GM21367 (cell line): Measurements from ENCODE around the gene METTL8.
"Not testable (repeated sequence)": the region's sequence is repeated elsewhere in the genome, so short reads cannot be mapped to it uniquely, and the experiment has no call there.

ENCODE experiments used
- ATAC-seq: cut with Tn5 transposase; IDR thresholded peaks from one replicate; pipeline ENCODE4 v1.9.1; 2021; ENCODE audit not compliant: unreplicated experiment

The METTL8 gene

GRCh38 chr2:171315781-171316180 lies 118.0 kb downstream of the METTL8 start:
- ATAC-seq = no peak

GRCh38 chr2:171312182-171312581 lies 121.6 kb downstream of the METTL8 start:
- ATAC-seq = not testable (repeated sequence)

- ATAC-seq = not testable (repeated sequence)
Observed at GRCh38 chr2:171311589-171311988, 122.2 kb downstream of the METTL8 start.

GRCh38 chr2:171310889-171311288 lies 122.9 kb downstream of the METTL8 start:
- no peak for ATAC-seq

- ATAC-seq = no peak
Observed at GRCh38 chr2:171309455-171310286, 124.1 kb downstream of the METTL8 start.

GRCh38 chr2:171308280-171309054 lies 125.3 kb downstream of the METTL8 start:
- no peak for ATAC-seq

- no peak for ATAC-seq
Observed at GRCh38 chr2:171307560-171307959, 126.2 kb downstream of the METTL8 start.

- no peak for ATAC-seq
Observed at GRCh38 chr2:171297956-171298355, 135.8 kb downstream of the METTL8 start.

GRCh38 chr2:171294608-171295007 lies 139.2 kb downstream of the METTL8 start:
- ATAC-seq = no peak

GRCh38 chr2:171293661-171294060 lies 140.1 kb downstream of the METTL8 start:
- ATAC-seq = no peak

GRCh38 chr2:171289991-171290390 lies 143.8 kb downstream of the METTL8 start:
- no peak for ATAC-seq

GRCh38 chr2:171289316-171289715 lies 144.5 kb downstream of the METTL8 start:
- no peak for ATAC-seq

GRCh38 chr2:171287611-171288010 lies 146.2 kb downstream of the METTL8 start:
- ATAC-seq = no peak

GRCh38 chr2:171287036-171287571 lies 146.7 kb downstream of the METTL8 start:
- ATAC-seq = no peak

- ATAC-seq = no peak
Observed at GRCh38 chr2:171281110-171281509, 152.7 kb downstream of the METTL8 start.

- no peak for ATAC-seq
Observed at GRCh38 chr2:171279983-171280790, 153.6 kb downstream of the METTL8 start.

- no peak for ATAC-seq
Observed at GRCh38 chr2:171274757-171275156, 159.0 kb downstream of the METTL8 start.

- ATAC-seq = no peak
Observed at GRCh38 chr2:171271971-171272436, 161.8 kb downstream of the METTL8 start.

GRCh38 chr2:171271386-171271785 lies 162.4 kb downstream of the METTL8 start:
- no peak for ATAC-seq

- no peak for ATAC-seq
Observed at GRCh38 chr2:171267855-171268629, 165.7 kb downstream of the METTL8 start.
